Mucosa of gallbladder (tissue), 1 donor: ENCODE measurements around the gene EDIL3. TPM values are rescaled to one million over a fixed set of nuclear protein-coding genes. Genes with fewer than 3 reads are reported as not detected.
"Not testable (repeated sequence)": the region's sequence is repeated elsewhere in the genome, so short reads cannot be mapped to it uniquely, and the experiment has no call there.

Source experiments
- DNase-seq: peaks from one replicate; pipeline ENCODE4 v3.0.0-alpha.2; 2020; ENCODE audit warnings: low spot score
- total RNA-seq: library from RNA; stranded (reverse); gene quantifications from one replicate; pipeline ENCODE4 v1.2.1, GENCODE V29; 2021
- donor health status: DM: no; HTN: no; CAD: no.

The EDIL3 gene
- total RNA-seq, 1 donor from 2014 or later: 60.1 TPM

GRCh38 chr5:84063041-84063440 is 321.6 kb downstream of the EDIL3 start:
- DNase-seq: no peak

- DNase-seq: no peak
These were observed 325.0 kb downstream of the EDIL3 start for GRCh38 chr5:84059672-84060071.

GRCh38 chr5:84058561-84058960 is 326.1 kb downstream of the EDIL3 start:
- DNase-seq: no peak

GRCh38 chr5:84057211-84057610 is 327.5 kb downstream of the EDIL3 start:
- DNase-seq: no peak

GRCh38 chr5:84045964-84046363 is 338.7 kb downstream of the EDIL3 start:
- DNase-seq: no peak

GRCh38 chr5:84036842-84037241 is 347.8 kb downstream of the EDIL3 start:
- no peak for DNase-seq

DNA sequence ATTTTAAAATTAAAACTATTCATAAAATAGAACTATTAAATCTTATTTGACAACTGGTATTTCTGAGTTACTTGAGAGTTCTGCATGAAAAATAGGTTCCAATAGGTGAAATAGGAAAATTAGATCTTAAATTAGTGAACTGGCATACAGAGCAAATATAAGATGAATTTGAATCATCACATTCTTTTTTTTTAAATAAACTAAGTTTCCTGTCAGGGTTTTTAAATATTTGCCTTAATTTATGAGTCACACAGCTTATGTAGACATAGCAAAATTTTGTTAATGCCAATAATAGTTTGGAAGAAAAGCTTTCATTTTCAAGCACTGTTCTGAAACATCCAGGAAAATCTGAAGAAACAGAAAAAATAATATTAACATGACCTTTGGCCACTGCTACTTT is 352.4 kb downstream of the EDIL3 start:
- DNase-seq: no peak

DNA sequence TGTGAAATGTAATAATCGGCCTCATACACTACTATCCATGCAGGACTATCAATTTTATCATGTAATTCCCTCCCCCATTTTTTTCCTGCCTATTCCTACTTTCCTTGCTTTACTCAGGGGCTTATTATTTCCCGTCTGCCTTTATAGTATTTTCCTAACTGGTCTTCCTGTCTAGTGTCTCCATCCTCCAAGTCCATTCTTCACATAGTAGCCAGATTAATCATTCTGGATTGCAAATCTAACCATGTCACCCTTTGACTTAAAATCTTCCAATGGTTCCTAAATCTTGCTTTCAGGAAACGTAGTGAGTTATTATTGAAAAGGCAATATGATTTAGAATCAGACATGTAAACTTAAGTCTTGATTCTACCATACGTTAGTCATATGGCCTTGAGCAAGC is 356.6 kb downstream of the EDIL3 start:
- no peak for DNase-seq

GRCh38 chr5:84018521-84018920 is 366.2 kb downstream of the EDIL3 start:
- not testable (repeated sequence) for DNase-seq

- DNase-seq: no peak
These were observed 367.0 kb downstream of the EDIL3 start for GRCh38 chr5:84017523-84018172.

GRCh38 chr5:84016085-84016484 is 368.6 kb downstream of the EDIL3 start:
- DNase-seq: no peak

GRCh38 chr5:84014966-84015365 is 369.7 kb downstream of the EDIL3 start:
- DNase-seq: no peak

GRCh38 chr5:83993803-83994202 is 390.9 kb downstream of the EDIL3 start:
- DNase-seq: no peak

- no peak for DNase-seq
These were observed 393.0 kb downstream of the EDIL3 start for GRCh38 chr5:83991566-83992224.

DNA sequence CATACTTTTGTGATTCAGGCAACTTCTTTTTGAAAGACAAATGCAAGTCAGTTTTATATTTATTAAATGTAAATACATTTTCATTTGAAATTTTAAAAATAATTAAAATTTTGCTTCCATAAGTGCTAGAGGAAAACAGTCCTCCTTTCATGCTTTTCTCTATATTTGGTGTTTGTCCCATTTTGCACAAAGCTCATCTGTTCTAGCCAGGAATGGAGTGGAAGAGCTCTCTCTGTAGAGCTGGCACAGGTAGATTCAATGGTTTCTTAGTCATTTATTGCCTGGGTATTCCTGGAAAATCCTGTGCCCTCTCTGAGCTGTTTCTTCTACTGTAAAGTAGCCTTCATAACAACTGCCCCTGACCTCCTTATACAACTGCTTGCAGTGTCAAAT is 396.4 kb downstream of the EDIL3 start:
- DNase-seq: no peak

DNA sequence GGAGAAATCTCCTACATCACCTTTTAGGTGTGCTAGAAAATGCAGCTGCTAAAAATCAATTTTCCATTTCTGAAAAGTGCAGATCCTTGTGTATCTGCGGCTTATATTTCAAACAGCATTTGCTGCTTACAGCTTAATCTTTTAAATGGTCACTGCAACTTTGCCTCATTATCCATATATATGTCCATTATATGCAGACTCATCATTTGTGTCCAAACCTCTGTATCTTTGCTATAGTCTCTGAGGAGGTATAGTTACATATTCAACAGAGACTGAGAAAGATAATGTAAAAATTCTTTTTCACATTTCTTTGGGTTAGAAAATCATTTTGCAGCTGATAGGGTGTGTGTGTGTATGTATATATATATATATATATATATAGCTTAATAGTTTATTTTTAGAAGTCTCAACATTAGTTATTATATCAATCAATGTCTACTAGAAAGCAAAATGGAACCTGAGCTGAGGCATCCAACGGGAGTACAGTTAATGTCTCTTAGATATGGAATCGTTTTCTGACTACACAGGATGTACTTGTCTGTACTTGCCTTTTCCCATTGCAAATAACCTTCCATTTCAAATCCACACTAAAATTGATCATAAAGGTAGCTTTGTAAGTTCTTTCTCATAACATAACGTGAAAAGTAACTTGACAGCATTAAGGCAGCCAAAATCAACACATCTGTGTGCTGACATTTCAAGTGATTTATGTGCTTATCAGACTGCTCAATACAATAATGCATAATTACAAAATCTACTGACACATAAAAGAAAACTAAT is 397.0 kb downstream of the EDIL3 start:
- DNase-seq: no peak

GRCh38 chr5:83983852-83984251 is 400.8 kb downstream of the EDIL3 start:
- no peak for DNase-seq

DNA sequence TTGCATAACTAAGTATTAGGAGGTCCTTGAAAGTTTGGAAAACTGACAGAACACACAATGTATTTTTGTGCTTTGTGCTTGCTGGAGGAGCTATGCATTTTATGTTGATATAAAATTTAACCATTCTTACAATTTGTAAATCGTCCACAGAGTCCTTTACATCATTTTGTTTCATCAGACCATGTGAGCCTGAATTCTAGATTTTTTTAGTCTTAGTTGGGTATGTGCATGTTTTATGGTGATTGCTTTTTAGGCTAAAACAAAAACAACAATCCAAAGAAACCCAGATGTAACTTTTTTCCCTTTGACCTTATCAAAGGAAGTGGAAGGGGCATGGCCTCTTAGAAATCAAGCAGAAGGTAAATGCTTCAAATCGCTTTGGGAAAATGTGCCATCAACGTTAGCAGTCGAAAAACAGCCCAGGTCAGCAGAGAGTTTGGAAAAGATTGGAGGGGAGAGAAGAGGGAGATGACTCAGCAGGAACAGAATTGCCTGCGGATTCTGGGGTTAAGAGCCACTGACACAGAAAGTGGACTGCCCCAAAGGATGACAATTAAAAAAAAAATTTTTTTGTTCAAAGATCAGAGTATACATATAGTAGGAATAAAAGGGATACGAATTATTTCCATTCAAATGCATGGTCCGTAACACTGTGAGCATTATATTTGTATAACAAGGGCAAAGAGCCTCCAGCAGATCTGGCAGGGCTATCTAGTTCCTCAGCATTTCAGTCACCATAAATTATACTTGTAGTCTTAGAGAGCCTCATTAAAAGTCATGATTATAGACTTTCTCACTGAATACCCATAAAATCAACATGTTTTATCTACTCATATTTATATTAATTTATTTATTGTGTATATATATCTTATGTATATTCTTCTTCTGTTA is 410.5 kb downstream of the EDIL3 start:
- DNase-seq: no peak

- no peak for DNase-seq
These were observed 411.8 kb downstream of the EDIL3 start for GRCh38 chr5:83972909-83973308.

GRCh38 chr5:83972236-83972635 is 412.4 kb downstream of the EDIL3 start:
- DNase-seq: no peak

- no peak for DNase-seq
These were observed 417.3 kb downstream of the EDIL3 start for GRCh38 chr5:83967417-83967816.

DNA sequence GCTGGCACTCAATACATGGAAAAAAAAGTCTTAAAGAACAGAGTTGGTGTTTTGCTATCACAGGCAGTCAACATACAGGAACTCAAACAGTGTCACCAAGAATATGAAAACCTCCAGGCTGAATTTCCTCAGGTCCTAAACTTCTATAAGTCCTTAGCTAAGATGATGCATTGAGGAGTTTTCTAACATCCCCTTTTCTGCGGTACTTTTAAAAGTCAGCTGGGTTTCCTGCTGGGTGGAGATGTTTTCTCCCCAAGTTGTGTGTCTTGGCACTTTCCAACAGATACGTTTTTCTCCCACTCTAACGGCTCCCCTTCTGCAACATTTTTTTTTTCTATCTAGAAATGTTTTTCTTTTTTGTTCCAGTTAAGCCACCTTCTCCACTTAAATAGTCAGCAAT is 419.2 kb downstream of the EDIL3 start:
- no peak for DNase-seq
